A549 (cell line): ENCODE measurements around the gene SLC44A2. TPM values are rescaled to one million over a fixed set of nuclear protein-coding genes. Genes with fewer than 3 reads are reported as not detected.

Experiments
- ATAC-seq, 2 experiments: fragments of 200-7000 bp in 1 of 2; fragments of >200 bp in 1 of 2; cut with Nextera tagmentation in 1 of 2; cut with Tn5 transposase in 1 of 2; 3 replicates each; pipeline versions ENCODE4 v1.8.0 to v1.9.1; 2018 to 2020; ENCODE audit warnings: mild to moderate bottlenecking in 1 of 2, moderate library complexity in 1 of 2
- CTCF ChIA-PET: fragments of 300-600 bp; sonication (Branson Sonifier 250); formaldehyde crosslinking; extraction: SDS; loops from one replicate; lab custom pipeline; 2021; ENCODE audit warnings: antibody characterized with exemption, inconsistent platforms; lab: Yijun Ruan, JAX
- POLR2A ChIA-PET: fragments of 350-600 bp; formaldehyde crosslinking; extraction: SDS; loops from one replicate; lab custom pipeline; 2021; ENCODE audit warnings: antibody characterized with exemption, inconsistent platforms; lab: Yijun Ruan, JAX
- DNase-seq, 2 experiments: peaks; one replicate each; pipeline versions ENCODE4 v3.0.0 to v3.0.0-alpha.2; 2011 to 2016; ENCODE audit warnings: low read depth in 1 of 2, low spot score in 1 of 2
- FAIRE-seq: peaks from 2 replicates; lab custom pipeline; 2011; peaks lifted over from hg19 to GRCh38; lab: Jason Lieb, UNC
- H3K27ac ChIP-seq, 2 experiments: fragments of >200 bp; sonication (Bioruptor Twin); formaldehyde crosslinking; 3 replicates each; pipeline ENCODE4 v1.5.1; 2016 to 2017
- H3K4me1 ChIP-seq: fragments of >200 bp; sonication (Bioruptor Twin); formaldehyde crosslinking; 3 replicates; pipeline ENCODE4 v1.6.1; 2016
- H3K4me2 ChIP-seq: fragments of >200 bp; sonication (Bioruptor Twin); formaldehyde crosslinking; 3 replicates; pipeline ENCODE4 v1.6.1; 2016
- H3K4me3 ChIP-seq: fragments of >200 bp; sonication (Bioruptor Twin); formaldehyde crosslinking; 3 replicates; pipeline ENCODE4 v1.5.1; 2016
- H3K9me3 ChIP-seq: fragments of >200 bp; sonication (Bioruptor Twin); formaldehyde crosslinking; 3 replicates; pipeline ENCODE4 v1.6.1; 2016
- BCL3 ChIP-seq: fragments of >200 bp; sonication (Bioruptor Twin); formaldehyde crosslinking; IDR thresholded peaks from 3 replicates; pipeline ENCODE4 v1.6.1; 2016
- BHLHE40 ChIP-seq: IDR thresholded peaks from 2 replicates; pipeline ENCODE4 v1.6.1; 2012; ENCODE audit warnings: low read depth, low read length, inconsistent platforms
- ELK1 ChIP-seq: fragments of 150-350 bp; IDR thresholded peaks from 2 replicates; pipeline ENCODE4 v1.6.1; 2014; ENCODE audit warnings: low read depth, mild to moderate bottlenecking, low read length
- EP300 ChIP-seq, 2 experiments: fragments of >200 bp; sonication (Bioruptor Twin); formaldehyde crosslinking; IDR thresholded peaks; 2 replicates in 1 of 2; 3 replicates in 1 of 2; pipeline ENCODE4 v1.6.1; 2016 to 2017
- ESRRA ChIP-seq: fragments of 150-350 bp; IDR thresholded peaks from 2 replicates; pipeline ENCODE4 v1.6.1; 2014; ENCODE audit warnings: mild to moderate bottlenecking, low read length, borderline replicate concordance
- FOXS1 ChIP-seq: fragments of 250-450 bp; sonication (Bioruptor Pico); IDR thresholded peaks from 2 replicates; pipeline ENCODE4 v1.5.0; 2020; ENCODE audit warnings: mild to moderate bottlenecking, moderate library complexity
- GATA3 ChIP-seq: IDR thresholded peaks from 2 replicates; pipeline ENCODE4 v1.6.1; 2012; ENCODE audit warnings: borderline replicate concordance
- HES2 ChIP-seq: fragments of >200 bp; sonication (Bioruptor Twin); formaldehyde crosslinking; IDR thresholded peaks from 2 replicates; pipeline ENCODE4 v1.6.1; 2016
- HEYL ChIP-seq: fragments of 250-450 bp; sonication (Bioruptor Pico); IDR thresholded peaks from 2 replicates; pipeline ENCODE4 v1.8.0; 2021; ENCODE audit warnings: mild to moderate bottlenecking, moderate library complexity
- KDM5A ChIP-seq: fragments of 200-600 bp; sonication (generic); IDR thresholded peaks from 2 replicates; pipeline ENCODE4 v1.6.1; 2016; ENCODE audit warnings: antibody characterized with exemption, mild to moderate bottlenecking
- MYC ChIP-seq: IDR thresholded peaks from 2 replicates; pipeline ENCODE4 v1.6.1; 2012; ENCODE audit warnings: mild to moderate bottlenecking, inconsistent platforms, low read length, improper control_type of control experiment, borderline replicate concordance
- NR3C1 ChIP-seq: fragments of >200 bp; sonication (Bioruptor Twin); formaldehyde crosslinking; IDR thresholded peaks from 3 replicates; pipeline ENCODE4 v1.6.1; 2017
- PHF8 ChIP-seq: fragments of 200-600 bp; sonication (generic); IDR thresholded peaks from 2 replicates; pipeline ENCODE4 v1.6.1; 2016; ENCODE audit warnings: low read depth, mild to moderate bottlenecking, antibody characterized with exemption, moderate library complexity, borderline replicate concordance
- POLR2A ChIP-seq: IDR thresholded peaks from 2 replicates; pipeline ENCODE4 v1.6.1; 2012; ENCODE audit warnings: mild to moderate bottlenecking, low read length
- RAD21 ChIP-seq, 2 experiments: fragments of >200 bp in 1 of 2; sonication (Bioruptor Twin) in 1 of 2; formaldehyde crosslinking in 1 of 2; IDR thresholded peaks in 1 of 2; conservative IDR thresholded peaks in 1 of 2; 2 replicates in 1 of 2; 3 replicates in 1 of 2; pipeline ENCODE4 v1.6.1; 2012 to 2018; ENCODE audit warnings: inconsistent platforms in 1 of 2
- RFX5 ChIP-seq: fragments of 450-650 bp; IDR thresholded peaks from 2 replicates; pipeline ENCODE4 v1.7.1; 2014; ENCODE audit warnings: antibody characterized with exemption, mild to moderate bottlenecking, moderate library complexity
- SMC3 ChIP-seq: fragments of >200 bp; sonication (Bioruptor Twin); formaldehyde crosslinking; IDR thresholded peaks from 3 replicates; pipeline ENCODE4 v1.6.1; 2018; ENCODE audit warnings: inconsistent platforms
- SREBF2 ChIP-seq: fragments of 450-650 bp; IDR thresholded peaks from 2 replicates; pipeline ENCODE4 v1.6.1; 2014; ENCODE audit warnings: mild to moderate bottlenecking, moderate library complexity
- TFCP2L1 ChIP-seq: fragments of 250-450 bp; sonication (Bioruptor Pico); IDR thresholded peaks from 2 replicates; pipeline ENCODE4 v1.5.0; 2021; ENCODE audit warnings: mild to moderate bottlenecking
- TP53 ChIP-seq: fragments of 250-450 bp; sonication (Bioruptor Pico); IDR thresholded peaks from 2 replicates; pipeline ENCODE4 v1.5.0; 2021; ENCODE audit warnings: mild to moderate bottlenecking, moderate library complexity
- ZC3H11A ChIP-seq: fragments of 450-650 bp; IDR thresholded peaks from 2 replicates; pipeline ENCODE4 v1.6.1; 2014; ENCODE audit warnings: antibody characterized with exemption, mild to moderate bottlenecking
- WGBS: methylation state at CpG from one replicate; pipeline ENCODE4 v1.1.6; 2017; ENCODE audit errors: missing lambda C conversion rate; 5-methylcytosine and 5-hydroxymethylcytosine counted together
- polyA plus RNA-seq, 4 experiments: library from polyadenylated mRNA; depleted of rRNA in 3 of 4; stranded (reverse); fragments of >200 nt; fragmentation: RNase III in 1 of 4; extraction: RNeasy Plus Mini Kit Qiagen cat#74134 plus additional on column Dnase treatment in 1 of 4; gene quantifications; 2 replicates in 3 of 4; 3 replicates in 1 of 4; pipeline ENCODE4 v1.2.3, GENCODE V29; 2011 to 2017
- TF ChIP-seq, protein P1 (sequence below): fragments of 200-600 bp; sonication (generic); IDR thresholded peaks from 2 replicates; pipeline ENCODE4 v1.6.1; 2016; ENCODE audit warnings: antibody characterized with exemption, mild to moderate bottlenecking, moderate library complexity
- TF ChIP-seq, protein P2 (sequence below): fragments of 250-450 bp; sonication (Bioruptor Pico); IDR thresholded peaks from 2 replicates; pipeline ENCODE4 v1.5.0; 2020; ENCODE audit warnings: low read depth, mild to moderate bottlenecking, moderate library complexity

SLC44A2 gene
- polyA plus RNA-seq, 2 of the 4 experiments (the other 2 are of a cell fraction), result 8.3 TPM

DNA sequence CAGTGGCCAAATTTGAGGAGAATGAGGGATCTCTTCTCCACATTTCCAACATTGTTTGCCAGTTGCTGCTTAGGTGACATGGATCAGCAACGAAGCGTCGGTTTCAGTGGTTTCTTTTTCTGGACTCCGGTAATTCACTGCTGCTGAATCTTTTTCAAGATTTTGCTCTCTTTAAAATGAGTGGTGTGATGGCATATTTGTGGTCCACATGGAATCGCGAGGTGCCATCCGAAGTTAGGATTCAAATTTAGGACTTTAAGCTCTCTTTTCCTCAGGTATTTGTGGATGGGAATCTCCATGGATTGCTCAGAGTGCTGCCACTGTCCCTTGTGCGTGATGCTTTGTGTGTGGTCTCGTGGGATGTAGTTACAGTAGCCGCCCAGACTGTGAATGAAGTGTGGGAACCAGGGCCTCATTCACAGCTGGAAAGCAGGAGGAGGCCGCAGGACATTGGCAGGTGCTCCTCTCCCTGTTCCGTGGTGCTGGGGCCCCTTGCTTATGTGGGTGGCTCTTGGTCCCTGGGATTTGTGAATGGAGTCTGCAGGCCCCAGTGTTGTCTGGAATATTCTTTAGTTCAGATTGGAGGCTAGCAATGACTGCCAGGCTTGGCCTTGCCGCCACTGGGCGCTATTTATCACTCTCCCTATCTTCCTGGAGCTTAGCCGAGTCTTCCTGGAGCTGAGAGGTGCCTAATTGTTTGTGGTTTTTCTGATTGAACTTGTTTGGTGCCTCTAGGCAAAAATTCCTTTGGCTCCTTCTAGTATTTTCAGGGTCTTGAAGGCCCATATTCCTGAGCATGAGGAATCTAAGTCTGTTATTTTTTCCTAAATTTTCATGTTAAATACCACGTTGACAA, 30.3 kb downstream of the SLC44A2 start:
- CTCF ChIA-PET, result interaction anchor here (0.6 to 1.3 kb wide), 4 partner anchors 18 to 209 kb away, joined by 3 to 6 read pairs (median 3); no protein-coding TSS in a partner anchor
- DNase-seq, result peak in 1 of 2 experiments; percentile 17
- no peak for FAIRE-seq
- POLR2A ChIA-PET, result no interaction called here
- H3K4me3 ChIP-seq, result peak overlapping the region; percentile 83
- peaks cover 29% of the 10 kb centered on the region for H3K4me1 ChIP-seq
- peak in 1 of 2 experiments; percentile 19; a peak in 1 of 6 replicates for ATAC-seq
- peak overlapping the region; percentile 99 for H3K27ac ChIP-seq
- WGBS, result 7% methylated on average over 14 of the region's 16 CpGs
- H3K9me3 ChIP-seq, result no peaks in the 10 kb centered on the region
- TF ChIP-seq MYC (no peak), SMC3 (no peak), BCL3 (no peak), RFX5 (no peak), TFCP2L1 (CRISPR knock-in tag) (no peak)
- peak overlapping the region; percentile 96 for H3K4me2 ChIP-seq

DNA sequence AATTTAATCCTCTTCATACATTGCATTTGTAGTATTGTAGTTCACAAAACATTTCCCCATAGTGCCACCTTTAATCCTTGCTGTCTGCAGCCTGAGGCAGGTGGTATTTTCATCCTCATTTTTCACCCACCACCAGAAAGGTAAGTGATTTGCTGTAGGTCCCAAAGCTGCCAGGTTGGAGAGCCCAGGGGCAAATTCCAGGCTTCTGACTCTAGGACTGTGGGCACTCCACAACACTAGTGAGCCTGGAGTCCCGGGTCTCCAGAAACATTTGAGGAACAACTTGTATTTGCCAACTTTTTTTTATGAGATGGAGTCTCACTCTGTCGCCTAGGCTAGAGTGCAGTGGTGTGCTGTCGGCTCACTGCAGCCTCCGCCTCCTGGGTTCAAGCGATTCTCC, 35.0 kb downstream of the SLC44A2 start:
- Histone ChIP-seq H3K4me2 (no peak overlapping the region), H3K4me1 (peaks cover 22% of the 10 kb centered on the region), H3K27ac (no peak overlapping the region)
- DNase-seq (no peak), ATAC-seq (no peak), FAIRE-seq (no peak)
- ChIA-PET CTCF (no interaction called here), POLR2A (no interaction called here)
- 88% methylated on average over 5 of the region's 5 CpGs for WGBS
- no peak for TF ChIP-seq POLR2A
- no peak for TF ChIP-seq ZC3H11A
- no peak for TF ChIP-seq ESRRA
- TF ChIP-seq SREBF2, result no peak
- TF ChIP-seq, protein P1, sequence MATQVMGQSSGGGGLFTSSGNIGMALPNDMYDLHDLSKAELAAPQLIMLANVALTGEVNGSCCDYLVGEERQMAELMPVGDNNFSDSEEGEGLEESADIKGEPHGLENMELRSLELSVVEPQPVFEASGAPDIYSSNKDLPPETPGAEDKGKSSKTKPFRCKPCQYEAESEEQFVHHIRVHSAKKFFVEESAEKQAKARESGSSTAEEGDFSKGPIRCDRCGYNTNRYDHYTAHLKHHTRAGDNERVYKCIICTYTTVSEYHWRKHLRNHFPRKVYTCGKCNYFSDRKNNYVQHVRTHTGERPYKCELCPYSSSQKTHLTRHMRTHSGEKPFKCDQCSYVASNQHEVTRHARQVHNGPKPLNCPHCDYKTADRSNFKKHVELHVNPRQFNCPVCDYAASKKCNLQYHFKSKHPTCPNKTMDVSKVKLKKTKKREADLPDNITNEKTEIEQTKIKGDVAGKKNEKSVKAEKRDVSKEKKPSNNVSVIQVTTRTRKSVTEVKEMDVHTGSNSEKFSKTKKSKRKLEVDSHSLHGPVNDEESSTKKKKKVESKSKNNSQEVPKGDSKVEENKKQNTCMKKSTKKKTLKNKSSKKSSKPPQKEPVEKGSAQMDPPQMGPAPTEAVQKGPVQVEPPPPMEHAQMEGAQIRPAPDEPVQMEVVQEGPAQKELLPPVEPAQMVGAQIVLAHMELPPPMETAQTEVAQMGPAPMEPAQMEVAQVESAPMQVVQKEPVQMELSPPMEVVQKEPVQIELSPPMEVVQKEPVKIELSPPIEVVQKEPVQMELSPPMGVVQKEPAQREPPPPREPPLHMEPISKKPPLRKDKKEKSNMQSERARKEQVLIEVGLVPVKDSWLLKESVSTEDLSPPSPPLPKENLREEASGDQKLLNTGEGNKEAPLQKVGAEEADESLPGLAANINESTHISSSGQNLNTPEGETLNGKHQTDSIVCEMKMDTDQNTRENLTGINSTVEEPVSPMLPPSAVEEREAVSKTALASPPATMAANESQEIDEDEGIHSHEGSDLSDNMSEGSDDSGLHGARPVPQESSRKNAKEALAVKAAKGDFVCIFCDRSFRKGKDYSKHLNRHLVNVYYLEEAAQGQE, result no peak
- no peak for TF ChIP-seq BHLHE40
- TF ChIP-seq, all 56 proteins: peak for 0
- Histone ChIP-seq H3K4me3 (no peak overlapping the region), H3K9me3 (no peaks in the 10 kb centered on the region)

- POLR2A ChIA-PET, result no interaction called here
- no peak overlapping the region for H3K27ac ChIP-seq
- FAIRE-seq, result no peak
- TF ChIP-seq EP300 (IDR thresholded peaks at IDR 0.05) (no peak), POLR2A (no peak), KDM5A (no peak), RAD21 (conservative IDR thresholded peaks at IDR 0.05 in 1 of 2, IDR thresholded peaks at IDR 0.05 in 1 of 2) (no peak), HEYL (no peak), TP53 (CRISPR knock-in tag) (no peak), ELK1 (no peak), FOXS1 (CRISPR knock-in tag) (no peak), HES2 (no peak), GATA3 (no peak), PHF8 (no peak), TFCP2L1 (CRISPR knock-in tag) (no peak), NR3C1 (no peak)
- TF ChIP-seq, protein P2, sequence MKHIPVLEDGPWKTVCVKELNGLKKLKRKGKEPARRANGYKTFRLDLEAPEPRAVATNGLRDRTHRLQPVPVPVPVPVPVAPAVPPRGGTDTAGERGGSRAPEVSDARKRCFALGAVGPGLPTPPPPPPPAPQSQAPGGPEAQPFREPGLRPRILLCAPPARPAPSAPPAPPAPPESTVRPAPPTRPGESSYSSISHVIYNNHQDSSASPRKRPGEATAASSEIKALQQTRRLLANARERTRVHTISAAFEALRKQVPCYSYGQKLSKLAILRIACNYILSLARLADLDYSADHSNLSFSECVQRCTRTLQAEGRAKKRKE, result no peak
- TF ChIP-seq, all 56 proteins: peak for 0
- Histone ChIP-seq H3K4me2 (no peak overlapping the region), H3K4me1 (peaks cover 13% of the 10 kb centered on the region; the same call in 2 of the 3 replicates), H3K9me3 (no peaks in the 10 kb centered on the region), H3K4me3 (no peak overlapping the region)
- WGBS, result 100% methylated on average over 1 of the region's 1 CpG
- CTCF ChIA-PET, result interaction anchor here (0.5 to 1.2 kb wide), 2 partner anchors 16 to 181 kb away, joined by 3 to 5 read pairs; no protein-coding TSS in a partner anchor
- DNase-seq (no peak), ATAC-seq (no peak)
Measured at GRCh38 chr19:10661946-10662345, 36.6 kb downstream of the SLC44A2 start.
